GM12873 (cell line): ENCODE data around the gene EPHA3.

Source experiments
- TF ChIP-seq, protein P1 (sequence below): IDR thresholded peaks from 2 replicates; pipeline ENCODE4 v1.5.1; 2012; ENCODE audit warnings: low read depth, mild to moderate bottlenecking, moderate library complexity, low read length, control low read depth; ENCODE audit not compliant: insufficient read depth; ENCODE audit errors: missing control alignments

EPHA3 gene

DNA sequence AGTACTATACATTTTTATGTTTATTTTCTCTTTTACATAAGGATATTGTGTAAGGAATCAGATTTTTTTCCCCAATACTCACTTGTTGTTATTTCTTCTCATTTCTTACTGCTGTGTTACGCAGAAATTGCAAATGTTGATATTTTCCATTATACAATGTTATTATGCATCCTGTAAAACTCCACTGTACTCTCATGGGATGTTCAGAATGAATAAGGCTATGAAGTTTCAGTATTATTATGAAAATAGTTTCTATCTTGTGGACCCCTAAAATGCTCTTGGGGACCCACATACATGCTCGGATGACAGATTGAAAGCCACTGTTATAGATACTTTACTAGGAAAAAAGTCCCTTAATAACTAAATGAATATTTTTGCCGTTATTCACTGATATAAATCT, 329.4 kb downstream of the EPHA3 start:
- TF ChIP-seq, protein P1, sequence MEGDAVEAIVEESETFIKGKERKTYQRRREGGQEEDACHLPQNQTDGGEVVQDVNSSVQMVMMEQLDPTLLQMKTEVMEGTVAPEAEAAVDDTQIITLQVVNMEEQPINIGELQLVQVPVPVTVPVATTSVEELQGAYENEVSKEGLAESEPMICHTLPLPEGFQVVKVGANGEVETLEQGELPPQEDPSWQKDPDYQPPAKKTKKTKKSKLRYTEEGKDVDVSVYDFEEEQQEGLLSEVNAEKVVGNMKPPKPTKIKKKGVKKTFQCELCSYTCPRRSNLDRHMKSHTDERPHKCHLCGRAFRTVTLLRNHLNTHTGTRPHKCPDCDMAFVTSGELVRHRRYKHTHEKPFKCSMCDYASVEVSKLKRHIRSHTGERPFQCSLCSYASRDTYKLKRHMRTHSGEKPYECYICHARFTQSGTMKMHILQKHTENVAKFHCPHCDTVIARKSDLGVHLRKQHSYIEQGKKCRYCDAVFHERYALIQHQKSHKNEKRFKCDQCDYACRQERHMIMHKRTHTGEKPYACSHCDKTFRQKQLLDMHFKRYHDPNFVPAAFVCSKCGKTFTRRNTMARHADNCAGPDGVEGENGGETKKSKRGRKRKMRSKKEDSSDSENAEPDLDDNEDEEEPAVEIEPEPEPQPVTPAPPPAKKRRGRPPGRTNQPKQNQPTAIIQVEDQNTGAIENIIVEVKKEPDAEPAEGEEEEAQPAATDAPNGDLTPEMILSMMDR = no peak

DNA sequence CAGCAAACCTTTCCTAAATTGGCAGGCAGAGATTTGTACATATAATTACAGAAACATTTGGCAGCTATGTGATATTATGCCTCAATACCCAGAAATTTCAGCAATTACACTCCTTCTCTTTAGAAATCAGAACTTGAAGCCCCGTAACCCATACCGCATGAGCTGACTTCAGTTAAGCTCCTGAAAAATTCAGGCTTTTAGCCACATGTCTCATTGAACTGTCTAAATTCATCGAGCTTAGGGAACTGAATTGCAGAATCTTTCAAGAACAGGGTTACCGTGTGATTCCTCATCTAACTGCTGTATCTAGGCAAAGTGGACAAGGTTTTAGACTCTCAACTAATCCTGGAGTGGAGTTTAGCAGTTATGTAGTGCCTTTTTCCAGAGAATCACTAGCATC, 333.0 kb downstream of the EPHA3 start:
- TF ChIP-seq, protein P1 = no peak

DNA sequence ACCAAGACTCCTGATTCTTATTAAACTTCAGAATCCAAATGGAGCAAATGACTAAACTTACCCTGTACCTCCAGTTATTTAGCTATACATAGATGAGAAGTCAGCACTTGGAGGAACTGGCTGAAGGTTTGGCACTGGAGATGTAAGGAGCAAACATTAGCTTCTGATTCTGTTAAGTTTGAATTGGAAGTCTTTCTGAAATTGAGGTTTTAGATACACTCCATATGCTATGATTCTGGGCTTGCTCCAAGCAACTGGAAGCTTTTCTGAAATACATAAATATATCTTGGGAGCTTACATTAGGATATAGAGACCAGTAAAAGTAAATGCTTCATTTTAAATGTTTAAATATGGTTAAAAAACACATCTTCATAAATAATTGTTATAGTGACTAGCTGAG, 333.7 kb downstream of the EPHA3 start:
- TF ChIP-seq, protein P1 = no peak

DNA sequence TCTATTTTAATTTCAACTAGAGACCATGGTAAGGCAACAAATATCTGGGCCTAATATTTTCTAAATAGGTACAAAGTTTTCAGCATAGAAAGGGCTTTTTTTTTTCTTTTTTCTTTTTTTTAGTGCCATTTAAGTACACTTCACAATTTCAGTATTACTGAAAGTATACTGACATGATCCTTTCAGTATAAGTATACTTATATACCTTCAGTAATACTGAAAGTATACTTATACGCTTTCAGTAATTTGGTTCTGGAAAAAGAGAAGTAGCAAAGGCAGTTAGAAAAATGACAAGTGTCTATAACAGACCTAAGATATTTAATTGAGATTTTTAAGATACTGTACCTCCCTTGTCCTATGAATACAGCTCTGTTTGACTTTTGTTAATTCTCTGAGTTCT, 339.2 kb downstream of the EPHA3 start:
- TF ChIP-seq, protein P1 = no peak

DNA sequence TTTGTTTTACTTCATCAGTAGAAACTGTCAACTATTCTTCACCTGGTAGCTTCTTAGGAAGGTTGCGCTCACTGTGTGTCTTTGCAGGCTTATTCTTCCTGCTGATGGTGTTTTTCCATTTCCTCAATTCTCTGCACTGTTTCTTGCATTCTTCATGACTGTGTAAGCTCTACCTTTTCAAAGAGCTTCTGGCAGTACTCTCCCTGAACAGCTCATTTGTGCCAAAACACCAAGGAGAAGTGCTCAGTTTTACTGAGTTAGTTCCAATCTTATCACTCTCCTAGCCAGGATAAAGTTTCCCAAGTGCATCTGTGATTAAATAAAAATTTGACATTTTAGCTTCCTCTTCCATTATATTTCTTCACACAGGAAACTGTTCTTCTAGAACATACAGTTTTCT, 339.8 kb downstream of the EPHA3 start:
- TF ChIP-seq, protein P1 = no peak

DNA sequence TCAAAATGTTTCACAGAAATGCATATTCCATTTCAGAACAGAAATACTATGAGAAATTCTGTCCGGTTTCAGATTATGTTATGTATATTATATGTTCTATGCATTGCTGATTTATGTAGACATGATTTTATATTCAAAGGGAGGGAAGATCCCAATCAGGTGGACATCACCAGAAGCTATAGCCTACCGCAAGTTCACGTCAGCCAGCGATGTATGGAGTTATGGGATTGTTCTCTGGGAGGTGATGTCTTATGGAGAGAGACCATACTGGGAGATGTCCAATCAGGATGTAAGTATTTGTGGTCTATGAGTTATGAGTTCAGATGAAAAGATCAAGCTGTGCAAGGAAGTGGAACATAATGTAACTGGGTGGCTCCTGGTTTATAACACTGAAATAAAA, 341.7 kb downstream of the EPHA3 start:
- TF ChIP-seq, protein P1 = no peak

DNA sequence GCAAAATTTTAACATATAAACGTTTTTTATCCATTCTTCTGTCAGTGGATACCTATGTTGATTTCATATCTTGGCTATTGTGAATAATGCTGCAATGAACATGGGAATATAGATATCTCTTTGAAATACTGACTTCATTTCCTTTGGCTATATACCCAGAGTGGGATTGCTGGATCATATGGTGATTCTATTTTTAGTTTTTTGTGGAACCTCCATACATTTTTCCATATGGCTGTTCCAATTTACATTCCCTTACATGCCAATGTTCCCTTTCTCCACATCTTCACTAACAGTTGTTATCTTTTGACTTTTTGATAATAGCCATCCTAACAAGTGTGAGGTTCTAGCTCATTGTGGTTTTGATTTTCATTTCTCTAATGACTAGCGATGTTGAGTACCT, 344.6 kb downstream of the EPHA3 start:
- TF ChIP-seq, protein P1 = no peak

DNA sequence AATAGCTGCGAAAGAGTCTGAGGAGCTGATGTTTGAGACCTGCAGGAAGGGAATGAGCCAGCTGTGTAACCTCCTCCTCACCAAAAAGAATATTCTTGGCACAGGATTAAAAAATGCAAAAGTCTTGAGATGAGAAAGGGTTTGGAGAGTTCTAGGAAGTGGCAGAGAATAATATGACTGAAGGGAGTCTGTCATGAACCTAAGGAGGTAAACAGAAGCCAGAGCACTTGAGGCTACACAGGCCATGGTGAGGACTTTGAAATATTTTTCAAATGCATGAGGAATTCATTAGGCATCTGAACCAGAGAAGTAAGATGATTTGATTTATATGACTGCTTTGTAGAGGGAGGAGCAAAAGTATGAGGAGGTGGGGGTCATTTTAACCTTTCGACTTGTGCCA, 347.8 kb downstream of the EPHA3 start:
- TF ChIP-seq, protein P1 = no peak
